ENCODE measurements around the gene ORMDL3.

The ORMDL3 gene, protein sequence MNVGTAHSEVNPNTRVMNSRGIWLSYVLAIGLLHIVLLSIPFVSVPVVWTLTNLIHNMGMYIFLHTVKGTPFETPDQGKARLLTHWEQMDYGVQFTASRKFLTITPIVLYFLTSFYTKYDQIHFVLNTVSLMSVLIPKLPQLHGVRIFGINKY

DNA sequence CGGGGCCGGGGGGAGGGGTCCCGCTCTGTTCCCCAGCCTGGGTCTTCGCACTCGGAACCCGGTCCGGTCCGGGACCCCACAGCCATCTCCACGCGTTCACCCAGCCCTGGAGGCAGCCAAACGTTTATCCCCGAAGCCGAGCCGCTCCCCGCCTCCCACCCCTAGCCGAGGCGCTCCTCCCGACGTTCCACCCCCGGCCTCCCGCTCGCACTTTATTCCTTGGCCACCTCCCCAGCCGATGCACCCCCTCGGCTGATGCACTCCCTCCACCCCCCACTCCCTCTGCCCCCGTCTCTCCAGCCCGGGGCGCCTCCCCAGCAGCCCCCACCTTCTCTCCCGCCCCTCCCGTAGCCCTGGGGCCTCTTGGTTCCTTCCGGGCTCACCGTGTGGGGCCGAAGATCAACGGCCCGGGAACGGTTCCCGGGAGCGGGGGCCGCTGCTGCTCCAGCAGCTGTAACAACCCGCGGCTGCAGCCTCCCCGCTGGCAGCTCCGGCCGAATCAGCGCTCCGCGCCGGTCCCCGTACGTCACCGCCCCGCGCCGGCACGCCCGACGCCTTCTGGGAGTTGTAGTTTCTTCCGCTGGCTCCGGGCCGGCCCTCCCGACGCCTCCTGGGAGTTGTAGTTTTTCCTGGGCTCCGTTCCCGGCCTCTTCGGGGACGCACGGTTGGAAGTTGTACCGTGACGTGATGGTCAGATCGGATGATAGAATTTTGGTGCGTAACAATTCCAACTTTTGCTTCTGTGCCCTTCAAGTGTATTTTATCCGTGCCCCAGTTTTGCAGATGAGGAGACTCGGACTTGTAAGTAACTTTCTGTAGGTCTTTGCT is at the start of gene ORMDL3, which contains the start of gene LRRC3C:
ORMDL3 (minus strand) TSS at position 501 of the 828 bp plus-strand sequence. CDS start 3,398 bp downstream, outside the sequence.
LRRC3C (plus strand) TSS at position 632 of the 828 bp plus-strand sequence. CDS start 13,792 bp downstream, outside the sequence.
- TF ChIP-seq, protein P1, sequence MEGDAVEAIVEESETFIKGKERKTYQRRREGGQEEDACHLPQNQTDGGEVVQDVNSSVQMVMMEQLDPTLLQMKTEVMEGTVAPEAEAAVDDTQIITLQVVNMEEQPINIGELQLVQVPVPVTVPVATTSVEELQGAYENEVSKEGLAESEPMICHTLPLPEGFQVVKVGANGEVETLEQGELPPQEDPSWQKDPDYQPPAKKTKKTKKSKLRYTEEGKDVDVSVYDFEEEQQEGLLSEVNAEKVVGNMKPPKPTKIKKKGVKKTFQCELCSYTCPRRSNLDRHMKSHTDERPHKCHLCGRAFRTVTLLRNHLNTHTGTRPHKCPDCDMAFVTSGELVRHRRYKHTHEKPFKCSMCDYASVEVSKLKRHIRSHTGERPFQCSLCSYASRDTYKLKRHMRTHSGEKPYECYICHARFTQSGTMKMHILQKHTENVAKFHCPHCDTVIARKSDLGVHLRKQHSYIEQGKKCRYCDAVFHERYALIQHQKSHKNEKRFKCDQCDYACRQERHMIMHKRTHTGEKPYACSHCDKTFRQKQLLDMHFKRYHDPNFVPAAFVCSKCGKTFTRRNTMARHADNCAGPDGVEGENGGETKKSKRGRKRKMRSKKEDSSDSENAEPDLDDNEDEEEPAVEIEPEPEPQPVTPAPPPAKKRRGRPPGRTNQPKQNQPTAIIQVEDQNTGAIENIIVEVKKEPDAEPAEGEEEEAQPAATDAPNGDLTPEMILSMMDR (IDR thresholded peaks at IDR 0.05; ENCODE audit: low read depth, low read length, missing control alignments): no peak
- Histone ChIP-seq H3K27ac (peak within 1 kb of the TSS; percentile 91), H3K36me3 (replicated peaks) (peaks cover 16% of the 10 kb centered on the region), H3K4me3 (ENCODE audit: low read depth, low read length) (peak within 1 kb of the TSS; percentile 82), H3K27me3 (replicated peaks) (no peaks in the 10 kb centered on the region)
- in situ Hi-C loops (cut with HindIII; ENCODE audit: low pct_ligation_motif_present, low sequenced_read_pairs): no loop called here
- DNase-seq: peak; percentile 88

DNA sequence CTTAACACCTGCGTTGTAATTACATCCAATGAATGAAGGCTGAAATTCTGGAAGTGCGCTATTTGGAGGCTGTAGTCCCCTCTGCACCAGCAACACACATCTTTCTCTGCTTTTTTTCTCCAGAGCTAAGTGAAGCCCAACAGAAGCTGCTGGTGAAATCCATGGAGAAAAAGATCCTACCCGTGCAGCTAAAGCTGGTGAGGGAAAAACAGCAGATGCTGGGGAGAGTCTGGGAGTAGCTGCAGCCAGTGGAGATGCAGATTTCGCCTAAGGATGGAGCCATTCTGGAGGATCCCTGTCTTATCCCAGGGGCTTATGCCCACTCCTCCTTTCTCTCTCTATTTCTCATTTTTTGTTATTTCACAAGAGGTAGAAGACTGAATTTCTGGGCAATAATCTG is 48.4 kb upstream of the ORMDL3 start:
- Histone ChIP-seq H3K36me3 (replicated peaks) (peaks cover under 1% of the 10 kb centered on the region), H3K27me3 (replicated peaks) (no peaks in the 10 kb centered on the region), H3K27ac (no peak overlapping the region), H3K4me3 (ENCODE audit: low read depth, low read length) (no peak overlapping the region)
- in situ Hi-C loops (cut with HindIII; ENCODE audit: low pct_ligation_motif_present, low sequenced_read_pairs): no loop called here
- TF ChIP-seq, protein P1 (IDR thresholded peaks at IDR 0.05; ENCODE audit: low read depth, low read length, missing control alignments): no peak
- DNase-seq: no peak

DNA sequence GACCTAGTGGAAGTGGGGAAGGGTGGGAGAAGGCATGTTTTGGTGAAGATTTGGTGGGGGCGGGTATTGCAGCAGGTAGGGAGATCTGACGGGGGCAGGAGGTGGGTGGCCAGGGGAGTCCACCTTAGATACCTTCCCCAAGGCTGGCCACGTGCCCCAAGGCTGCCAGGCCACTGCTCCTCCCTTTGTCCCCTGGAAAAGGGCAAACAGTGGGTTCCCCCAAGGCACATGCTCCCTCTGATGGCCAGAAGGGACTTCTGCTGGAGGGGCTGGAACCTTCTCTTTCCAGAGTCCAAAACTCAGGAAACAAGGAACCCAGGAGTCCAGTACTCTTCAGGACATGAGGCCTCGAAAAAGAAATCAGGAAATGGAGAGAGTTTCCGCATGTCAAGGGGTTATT is 47.0 kb upstream of the ORMDL3 start:
- no peaks in the 10 kb centered on the region for H3K27me3 ChIP-seq (replicated peaks)
- H3K27ac ChIP-seq: no peak overlapping the region
- H3K36me3 ChIP-seq (replicated peaks): no peaks in the 10 kb centered on the region
- no peak for DNase-seq
- no peak overlapping the region for H3K4me3 ChIP-seq (ENCODE audit: low read depth, low read length)
- TF ChIP-seq, protein P1 (IDR thresholded peaks at IDR 0.05; ENCODE audit: low read depth, low read length, missing control alignments): no peak
- in situ Hi-C loops (cut with HindIII; ENCODE audit: low pct_ligation_motif_present, low sequenced_read_pairs): no loop called here

DNA sequence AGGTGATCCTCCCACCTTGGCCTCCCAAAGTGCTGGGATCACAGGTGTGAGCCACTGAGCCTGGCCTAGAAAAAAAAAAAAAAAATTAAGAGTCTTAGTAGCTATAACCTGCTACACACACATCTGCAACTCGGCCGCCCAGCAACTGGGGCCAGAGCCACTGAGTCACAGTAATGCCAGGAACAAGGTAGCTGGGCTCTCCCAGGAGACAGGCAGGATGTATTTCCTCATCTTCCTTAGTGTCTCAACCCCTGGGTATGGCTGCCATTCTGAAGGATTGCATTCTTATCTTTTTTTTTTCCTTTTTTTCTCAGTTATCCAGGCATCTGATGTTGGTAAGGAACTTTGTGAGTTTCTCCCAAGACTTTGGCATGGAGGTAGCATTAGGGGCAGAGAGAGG is 46.1 kb upstream of the ORMDL3 start:
- no peaks in the 10 kb centered on the region for H3K27me3 ChIP-seq (replicated peaks)
- no peak for DNase-seq
- H3K36me3 ChIP-seq (replicated peaks): no peaks in the 10 kb centered on the region
- TF ChIP-seq, protein P1 (IDR thresholded peaks at IDR 0.05; ENCODE audit: low read depth, low read length, missing control alignments): no peak
- H3K4me3 ChIP-seq (ENCODE audit: low read depth, low read length): no peak overlapping the region
- H3K27ac ChIP-seq: no peak overlapping the region
- in situ Hi-C loops (cut with HindIII; ENCODE audit: low pct_ligation_motif_present, low sequenced_read_pairs): no loop called here

DNA sequence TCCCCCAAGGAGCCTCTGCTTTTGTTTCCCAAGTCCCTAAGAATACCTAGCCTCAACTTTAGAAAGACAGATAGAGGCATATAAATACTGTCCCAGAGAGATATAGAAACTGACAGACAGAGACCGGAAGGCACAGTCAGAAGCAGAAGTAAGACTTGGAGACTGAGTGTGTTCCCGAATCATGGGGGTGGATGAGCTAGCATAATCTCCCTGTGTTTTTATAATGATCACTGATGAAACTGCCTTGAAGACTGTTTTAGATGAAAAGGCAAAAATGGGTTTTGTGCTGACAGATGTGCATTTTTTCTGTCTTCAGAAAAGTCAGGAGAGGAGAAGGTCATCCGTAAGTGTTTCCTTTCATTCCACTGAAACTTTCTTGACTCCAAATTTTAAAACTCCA is 44.9 kb upstream of the ORMDL3 start:
- TF ChIP-seq, protein P1 (IDR thresholded peaks at IDR 0.05; ENCODE audit: low read depth, low read length, missing control alignments): no peak
- H3K27me3 ChIP-seq (replicated peaks): no peaks in the 10 kb centered on the region
- no peak for DNase-seq
- in situ Hi-C loops (cut with HindIII; ENCODE audit: low pct_ligation_motif_present, low sequenced_read_pairs): no loop called here
- no peak overlapping the region for H3K27ac ChIP-seq
- no peaks in the 10 kb centered on the region for H3K36me3 ChIP-seq (replicated peaks)
- H3K4me3 ChIP-seq (ENCODE audit: low read depth, low read length): no peak overlapping the region
